ENCODE measurements around the gene PRKAG2. TPM values are rescaled to one million over a fixed set of nuclear protein-coding genes. Genes with fewer than 3 reads are reported as not detected.

The PRKAG2 gene
- total RNA-seq, 3 donors from 2014 or later: 42.4 to 48.5 (median 46.6) TPM

GRCh38 chr7:151676759-151677158 is 200.2 kb downstream of the PRKAG2 start:
- Histone ChIP-seq H3K36me3 (ENCODE audit: low read depth) (no peaks in the 10 kb centered on the region), H3K4me1 (ENCODE audit: low read depth) (no peaks in the 10 kb centered on the region), H3K9me3 (no peaks in the 10 kb centered on the region), H3K4me3 (no peak overlapping the region)
- DNase-seq (no peak), ATAC-seq (no peak)
- intact Hi-C loops (cut with DNase I, micrococcal nuclease): no loop called here
- no peak for TF ChIP-seq CTCF (IDR thresholded peaks at IDR 0.05)

- no peaks in the 10 kb centered on the region for H3K4me1 ChIP-seq (ENCODE audit: low read depth)
- H3K4me3 ChIP-seq: no peak overlapping the region
- DNase-seq: no peak
- TF ChIP-seq CTCF (IDR thresholded peaks at IDR 0.05): no peak
- intact Hi-C loops (cut with DNase I, micrococcal nuclease): no loop called here
- no peaks in the 10 kb centered on the region for H3K36me3 ChIP-seq (ENCODE audit: low read depth)
- no peak for ATAC-seq
- H3K9me3 ChIP-seq: no peaks in the 10 kb centered on the region
Measured at GRCh38 chr7:151675196-151675920, 201.6 kb downstream of the PRKAG2 start.

- H3K4me3 ChIP-seq: no peak overlapping the region
Measured at GRCh38 chr7:151674161-151674920, 202.6 kb downstream of the PRKAG2 start.

GRCh38 chr7:151673216-151673615 is 203.7 kb downstream of the PRKAG2 start:
- H3K9me3 ChIP-seq: no peaks in the 10 kb centered on the region
- H3K4me1 ChIP-seq (ENCODE audit: low read depth): no peaks in the 10 kb centered on the region
- DNase-seq: no peak
- no peak for ATAC-seq
- intact Hi-C loops (cut with DNase I, micrococcal nuclease): no loop called here
- H3K4me3 ChIP-seq: no peak overlapping the region
- no peak for TF ChIP-seq CTCF (IDR thresholded peaks at IDR 0.05)
- no peaks in the 10 kb centered on the region for H3K36me3 ChIP-seq (ENCODE audit: low read depth)

More at GRCh38 chr7:151674161-151674920, 202.6 kb downstream of the PRKAG2 start:
- intact Hi-C loops (cut with DNase I, micrococcal nuclease): no loop called here
- ATAC-seq: peak; percentile 31
- H3K4me1 ChIP-seq (ENCODE audit: low read depth): no peaks in the 10 kb centered on the region
- DNase-seq: no peak
- no peaks in the 10 kb centered on the region for H3K9me3 ChIP-seq
- H3K36me3 ChIP-seq (ENCODE audit: low read depth): no peaks in the 10 kb centered on the region
- no peak for TF ChIP-seq CTCF (IDR thresholded peaks at IDR 0.05)

GRCh38 chr7:151672716-151673115 is 204.2 kb downstream of the PRKAG2 start:
- Histone ChIP-seq H3K36me3 (ENCODE audit: low read depth) (no peaks in the 10 kb centered on the region), H3K9me3 (no peaks in the 10 kb centered on the region), H3K4me1 (ENCODE audit: low read depth) (no peaks in the 10 kb centered on the region), H3K4me3 (no peak overlapping the region)
- no peak for TF ChIP-seq CTCF (IDR thresholded peaks at IDR 0.05)
- no peak for ATAC-seq
- no peak for DNase-seq
- intact Hi-C loops (cut with DNase I, micrococcal nuclease): no loop called here

Data from mucosa of descending colon (tissue), 3 donors.